CD14-positive monocyte (primary cell): Measurements from ENCODE around the gene CPN2. TPM values are rescaled to one million over a fixed set of nuclear protein-coding genes. Genes with fewer than 3 reads are reported as not detected.

ENCODE experiments used
- DNase-seq, 3 donors: peaks; one replicate each; pipeline ENCODE4 v3.0.0-alpha.2; 2011 to 2022
- H2AFZ ChIP-seq: 2 replicates; pipeline ENCODE4 v1.6.0; 2012; ENCODE audit warnings: mild to moderate bottlenecking, low read depth, low read length, inconsistent platforms; ENCODE audit not compliant: insufficient read depth, poor library complexity, severe bottlenecking
- H3K27ac ChIP-seq, 2 donors: 1 replicate in 1 of 2; 2 replicates in 1 of 2; pipeline ENCODE4 v1.5.1; 2012 to 2013; ENCODE audit warnings: low read length in 2 of 2, control low read depth in 1 of 2, inconsistent platforms in 1 of 2, low read depth in 1 of 2, mild to moderate bottlenecking in 1 of 2
- H3K27me3 ChIP-seq, 2 donors: one replicate each; pipeline versions ENCODE4 v1.6.0 to v1.6.1; 2011 to 2013; ENCODE audit warnings: low read length in 2 of 2; ENCODE audit not compliant: control insufficient read depth in 2 of 2, insufficient read depth in 2 of 2
- H3K36me3 ChIP-seq, 2 donors: replicated peaks in 1 of 2; 1 replicate in 1 of 2; 2 replicates in 1 of 2; pipeline versions ENCODE4 v1.5.1 to v1.6.1; 2012 to 2013; ENCODE audit warnings: low read length in 2 of 2, control low read depth in 1 of 2, inconsistent platforms in 1 of 2, mild to moderate bottlenecking in 1 of 2; ENCODE audit not compliant: insufficient read depth in 2 of 2, control insufficient read depth in 1 of 2
- H3K4me1 ChIP-seq, 2 donors: 1 replicate in 1 of 2; 2 replicates in 1 of 2; pipeline versions ENCODE4 v1.5.1 to v1.6.1; 2012 to 2013; ENCODE audit warnings: low read length in 2 of 2, control low read depth in 1 of 2, inconsistent platforms in 1 of 2, mild to moderate bottlenecking in 1 of 2, moderate library complexity in 1 of 2; ENCODE audit not compliant: insufficient read depth in 2 of 2, control insufficient read depth in 1 of 2
- H3K4me2 ChIP-seq: replicated peaks from 2 replicates; pipeline ENCODE3; 2012; ENCODE audit warnings: low read length, moderate library complexity, mild to moderate bottlenecking; ENCODE audit not compliant: poor library complexity, severe bottlenecking; ENCODE audit errors: extremely low read depth
- H3K4me3 ChIP-seq, 3 experiments: fragments of 200-600 bp in 1 of 3; sonication (generic) in 1 of 3; replicated peaks in 1 of 3; 1 replicate in 2 of 3; 2 replicates in 1 of 3; pipeline ENCODE4 v1.5.1; 2011 to 2013; ENCODE audit warnings: low read length in 3 of 3, mild to moderate bottlenecking in 3 of 3, control low read depth in 2 of 3, low read depth in 2 of 3, inconsistent platforms in 1 of 3, moderate library complexity in 1 of 3
- H3K79me2 ChIP-seq: 2 replicates; pipeline ENCODE4 v1.6.0; 2012; ENCODE audit warnings: mild to moderate bottlenecking, control low read depth, inconsistent platforms, low read length, moderate library complexity; ENCODE audit not compliant: insufficient read depth
- H3K9ac ChIP-seq: 2 replicates; pipeline ENCODE4 v1.6.0; 2017; ENCODE audit warnings: low read length, mild to moderate bottlenecking; ENCODE audit not compliant: insufficient read depth, poor library complexity, severe bottlenecking
- H3K9me3 ChIP-seq, 2 donors: replicated peaks in 1 of 2; 1 replicate in 1 of 2; 2 replicates in 1 of 2; pipeline versions ENCODE4 v1.5.1 to v1.6.1; 2012 to 2013; ENCODE audit warnings: low read length in 2 of 2, control low read depth in 1 of 2; ENCODE audit not compliant: control insufficient read depth in 1 of 2, insufficient read depth in 1 of 2
- H4K20me1 ChIP-seq: 2 replicates; pipeline ENCODE4 v1.6.0; 2012; ENCODE audit warnings: mild to moderate bottlenecking, low read length, control low read depth, moderate library complexity; ENCODE audit not compliant: insufficient read depth
- H3K27ac Mint-ChIP-seq, 7 donors: one replicate each; pipeline ENCODE4 v1.8.0; 2020; ENCODE audit warnings: mild to moderate bottlenecking in 7 of 7, mixed read lengths in 7 of 7, moderate library complexity in 6 of 7, inconsistent platforms in 2 of 7
- H3K27me3 Mint-ChIP-seq, 3 donors: one replicate each; pipeline ENCODE4 v1.8.0; 2021 to 2022; ENCODE audit warnings: low read depth in 3 of 3, mild to moderate bottlenecking in 3 of 3, mixed read lengths in 3 of 3, moderate library complexity in 3 of 3, inconsistent platforms in 1 of 3
- H3K36me3 Mint-ChIP-seq, 2 donors: one replicate each; pipeline ENCODE4 v1.8.0; 2020; ENCODE audit warnings: mixed read lengths in 2 of 2, inconsistent platforms in 1 of 2, mild to moderate bottlenecking in 1 of 2
- H3K4me1 Mint-ChIP-seq: one replicate; pipeline ENCODE4 v1.8.0; 2020; ENCODE audit warnings: mild to moderate bottlenecking, mixed read lengths
- H3K4me3 Mint-ChIP-seq, 2 donors: one replicate each; pipeline ENCODE4 v1.8.0; 2020; ENCODE audit warnings: mild to moderate bottlenecking in 2 of 2, mixed read lengths in 2 of 2, moderate library complexity in 1 of 2
- H3K9me3 Mint-ChIP-seq, 7 donors: one replicate each; pipeline ENCODE4 v1.8.0; 2020 to 2022; ENCODE audit warnings: mixed read lengths in 7 of 7, mild to moderate bottlenecking in 6 of 7, moderate library complexity in 6 of 7, inconsistent platforms in 2 of 7
- WGBS: methylation state at CpG from one replicate; pipeline ENCODE4 v1.1.5; 2013; ENCODE audit warnings: missing lambda C conversion rate; ENCODE audit not compliant: insufficient coverage; 5-methylcytosine and 5-hydroxymethylcytosine counted together
- intact Hi-C, 2 donors: fragments of 100-400 bp; cut with micrococcal nuclease; formaldehyde crosslinking; loops; one replicate each; pipeline versions ENCODE4 v1.15.0 to v1.15.1; 2023
- polyA plus RNA-seq, 3 donors: library from polyadenylated mRNA; depleted of rRNA in 1 of 3; unstranded in 2 of 3; stranded (reverse) in 1 of 3; fragments of 300-500 nt in 2 of 3; fragments of >200 nt in 1 of 3; fragmentation: Illumina TruSeq in 2 of 3; gene quantifications; 1 replicate in 2 of 3; 2 replicates in 1 of 3; pipeline ENCODE4 v1.2.3, GENCODE V29; 2012 to 2021
- TF ChIP-seq, protein P1 (sequence below): fragments of 200-600 bp; IDR thresholded peaks from one replicate; pipeline ENCODE4 v1.8.0; 2022; ENCODE audit warnings: antibody characterized with exemption, mild to moderate bottlenecking

CPN2 gene
- polyA plus RNA-seq, 3 donors, result not detected

- no peak for DNase-seq
- peaks cover 14 to 29% (median 20%) of the 10 kb centered on the region in 3 donors for H3K27me3 Mint-ChIP-seq
- Histone ChIP-seq H3K9me3 (no peaks in the 10 kb centered on the region), H3K36me3 (no peaks in the 10 kb centered on the region), H4K20me1 (no peaks in the 10 kb centered on the region), H3K27ac (no peak overlapping the region), H3K4me3 (no peak overlapping the region), H3K4me1 (no peaks in the 10 kb centered on the region), H3K9ac (no peak overlapping the region), H3K27me3 (no peaks in the 10 kb centered on the region), H3K4me2 (no peak overlapping the region), H2AFZ (no peak overlapping the region), H3K79me2 (no peaks in the 10 kb centered on the region)
- no peaks in the 10 kb centered on the region for H3K4me1 Mint-ChIP-seq
- intact Hi-C loops, result no loop called here
- H3K9me3 Mint-ChIP-seq, result no peaks in the 10 kb centered on the region
- TF ChIP-seq, protein P1, sequence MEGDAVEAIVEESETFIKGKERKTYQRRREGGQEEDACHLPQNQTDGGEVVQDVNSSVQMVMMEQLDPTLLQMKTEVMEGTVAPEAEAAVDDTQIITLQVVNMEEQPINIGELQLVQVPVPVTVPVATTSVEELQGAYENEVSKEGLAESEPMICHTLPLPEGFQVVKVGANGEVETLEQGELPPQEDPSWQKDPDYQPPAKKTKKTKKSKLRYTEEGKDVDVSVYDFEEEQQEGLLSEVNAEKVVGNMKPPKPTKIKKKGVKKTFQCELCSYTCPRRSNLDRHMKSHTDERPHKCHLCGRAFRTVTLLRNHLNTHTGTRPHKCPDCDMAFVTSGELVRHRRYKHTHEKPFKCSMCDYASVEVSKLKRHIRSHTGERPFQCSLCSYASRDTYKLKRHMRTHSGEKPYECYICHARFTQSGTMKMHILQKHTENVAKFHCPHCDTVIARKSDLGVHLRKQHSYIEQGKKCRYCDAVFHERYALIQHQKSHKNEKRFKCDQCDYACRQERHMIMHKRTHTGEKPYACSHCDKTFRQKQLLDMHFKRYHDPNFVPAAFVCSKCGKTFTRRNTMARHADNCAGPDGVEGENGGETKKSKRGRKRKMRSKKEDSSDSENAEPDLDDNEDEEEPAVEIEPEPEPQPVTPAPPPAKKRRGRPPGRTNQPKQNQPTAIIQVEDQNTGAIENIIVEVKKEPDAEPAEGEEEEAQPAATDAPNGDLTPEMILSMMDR, result no peak
- WGBS, result 82% methylated on average over 17 of the region's 17 CpGs
- no peaks in the 10 kb centered on the region for H3K36me3 Mint-ChIP-seq
- H3K27ac Mint-ChIP-seq, result no peak overlapping the region
- H3K4me3 Mint-ChIP-seq, result no peak overlapping the region
Measured at GRCh38 chr3:194381460-194381875, 30.3 kb upstream of the CPN2 start.

- Histone ChIP-seq H3K9me3 (no peaks in the 10 kb centered on the region), H3K27ac (no peak overlapping the region), H3K4me2 (no peak overlapping the region), H3K9ac (no peak overlapping the region), H3K4me1 (no peaks in the 10 kb centered on the region), H3K4me3 (no peak overlapping the region), H4K20me1 (no peaks in the 10 kb centered on the region), H3K79me2 (no peaks in the 10 kb centered on the region), H2AFZ (no peak overlapping the region), H3K27me3 (peaks cover 0 to 2% of the 10 kb centered on the region in 2 donors), H3K36me3 (no peaks in the 10 kb centered on the region)
- Mint-ChIP-seq H3K9me3 (no peaks in the 10 kb centered on the region), H3K27ac (no peak overlapping the region), H3K36me3 (no peaks in the 10 kb centered on the region), H3K27me3 (peaks cover 20 to 31% (median 24%) of the 10 kb centered on the region in 3 donors), H3K4me1 (no peaks in the 10 kb centered on the region), H3K4me3 (no peak overlapping the region)
- 96% methylated on average over 5 of the region's 7 CpGs for WGBS
- TF ChIP-seq, protein P1, result no peak
- intact Hi-C loops, result no loop called here
- no peak for DNase-seq
Measured at GRCh38 chr3:194380326-194380725, 29.2 kb upstream of the CPN2 start.
